Karpas-422 (cell line): ENCODE data around the gene SNX32. TPM values are rescaled to one million over a fixed set of nuclear protein-coding genes. Genes with fewer than 3 reads are reported as not detected.

ENCODE experiments used
- DNase-seq: peaks from one replicate; pipeline ENCODE4 v3.0.0-alpha.2; 2015
- H2AFZ ChIP-seq: fragments of 200-600 bp; sonication (generic); 2 replicates; pipeline ENCODE4 v1.6.1; 2014; ENCODE audit warnings: antibody characterized with exemption, low read length, mixed read lengths
- H3K27ac ChIP-seq: fragments of 200-600 bp; sonication (generic); 2 replicates; pipeline ENCODE4 v1.5.1; 2014; ENCODE audit warnings: mild to moderate bottlenecking, low read length, moderate library complexity
- H3K27me3 ChIP-seq: fragments of 200-600 bp; sonication (generic); 2 replicates; pipeline ENCODE4 v1.6.1; 2014; ENCODE audit warnings: low read length, mixed read lengths
- H3K36me3 ChIP-seq: fragments of 200-600 bp; sonication (generic); 2 replicates; pipeline ENCODE4 v1.6.1; 2014; ENCODE audit warnings: low read length, mixed read lengths; ENCODE audit not compliant: insufficient read depth
- H3K4me1 ChIP-seq: fragments of 200-600 bp; sonication (generic); 2 replicates; pipeline ENCODE4 v1.6.1; 2014; ENCODE audit warnings: mild to moderate bottlenecking, low read length, mixed read lengths
- H3K4me2 ChIP-seq: fragments of 200-600 bp; sonication (generic); 2 replicates; pipeline ENCODE4 v1.6.1; 2014; ENCODE audit warnings: low read length, low read depth, mild to moderate bottlenecking; ENCODE audit not compliant: poor library complexity, severe bottlenecking
- H3K4me3 ChIP-seq: fragments of 200-600 bp; sonication (generic); 2 replicates; pipeline ENCODE4 v1.5.1; 2014; ENCODE audit warnings: mild to moderate bottlenecking, antibody characterized with exemption, low read length, mixed read lengths
- H3K79me2 ChIP-seq: fragments of 200-600 bp; sonication (generic); 2 replicates; pipeline ENCODE4 v1.6.1; 2014; ENCODE audit warnings: mild to moderate bottlenecking, low read length, mixed read lengths
- H3K9ac ChIP-seq: fragments of 200-600 bp; sonication (generic); 2 replicates; pipeline ENCODE4 v1.6.0; 2014; ENCODE audit warnings: low read length
- H3K9me2 ChIP-seq: fragments of 200-600 bp; sonication (generic), shearing (Covaris generic); replicated peaks from 2 replicates; pipeline ENCODE4 v1.6.0; 2014; ENCODE audit warnings: mild to moderate bottlenecking, low read length, moderate library complexity; ENCODE audit not compliant: insufficient read depth
- H3K9me3 ChIP-seq: fragments of 300-700, 200-600 bp; sonication (generic); 2 replicates; pipeline ENCODE4 v1.6.1; 2014; ENCODE audit warnings: low read length, mixed read lengths
- H4K20me1 ChIP-seq: fragments of 200-600 bp; sonication (generic); 2 replicates; pipeline ENCODE4 v1.6.1; 2014; ENCODE audit warnings: mild to moderate bottlenecking, antibody characterized with exemption, low read length, low read depth; ENCODE audit not compliant: insufficient read depth
- total RNA-seq: library from RNA; depleted of rRNA; stranded (reverse); fragments of >200 nt; shearing (Covaris generic); gene quantifications from 2 replicates; pipeline ENCODE4 v1.2.3, GENCODE V29; 2014; ENCODE audit warnings: low replicate concordance

SNX32 gene
- total RNA-seq, 1 experiment from 2014 or later: not detected

- Histone ChIP-seq H3K27ac (no peak overlapping the region), H2AFZ (no peak overlapping the region), H4K20me1 (no peaks in the 10 kb centered on the region), H3K4me1 (no peaks in the 10 kb centered on the region), H3K4me3 (no peak overlapping the region), H3K4me2 (no peak overlapping the region), H3K9me3 (no peaks in the 10 kb centered on the region), H3K9ac (no peak overlapping the region), H3K9me2 (no peaks in the 10 kb centered on the region), H3K36me3 (no peaks in the 10 kb centered on the region), H3K79me2 (no peaks in the 10 kb centered on the region), H3K27me3 (no peaks in the 10 kb centered on the region)
- no peak for DNase-seq
Measured at GRCh38 chr11:65806979-65807378, 26.8 kb upstream of the SNX32 start.

GRCh38 chr11:65808744-65809341 is 24.9 kb upstream of the SNX32 start:
- Histone ChIP-seq H4K20me1 (no peaks in the 10 kb centered on the region), H3K79me2 (no peaks in the 10 kb centered on the region), H3K27me3 (no peaks in the 10 kb centered on the region), H3K9me2 (no peaks in the 10 kb centered on the region), H3K9ac (no peak overlapping the region), H3K4me1 (no peaks in the 10 kb centered on the region), H3K4me2 (no peak overlapping the region), H3K27ac (no peak overlapping the region), H3K36me3 (no peaks in the 10 kb centered on the region), H2AFZ (no peak overlapping the region), H3K4me3 (no peak overlapping the region), H3K9me3 (no peaks in the 10 kb centered on the region)
- DNase-seq: no peak

GRCh38 chr11:65809496-65809895 is 24.3 kb upstream of the SNX32 start:
- Histone ChIP-seq H3K27me3 (no peaks in the 10 kb centered on the region), H2AFZ (no peak overlapping the region), H3K9ac (no peak overlapping the region), H3K4me2 (no peak overlapping the region), H3K9me2 (no peaks in the 10 kb centered on the region), H3K4me1 (no peaks in the 10 kb centered on the region), H3K9me3 (no peaks in the 10 kb centered on the region), H3K4me3 (no peak overlapping the region), H4K20me1 (no peaks in the 10 kb centered on the region), H3K79me2 (no peaks in the 10 kb centered on the region), H3K27ac (no peak overlapping the region), H3K36me3 (no peaks in the 10 kb centered on the region)
- no peak for DNase-seq

GRCh38 chr11:65810046-65810868 is 23.5 kb upstream of the SNX32 start:
- Histone ChIP-seq H3K9me3 (no peaks in the 10 kb centered on the region), H3K9me2 (no peaks in the 10 kb centered on the region), H3K4me1 (no peaks in the 10 kb centered on the region), H3K27ac (no peak overlapping the region), H3K36me3 (no peaks in the 10 kb centered on the region), H2AFZ (no peak overlapping the region), H4K20me1 (no peaks in the 10 kb centered on the region), H3K79me2 (no peaks in the 10 kb centered on the region), H3K4me2 (no peak overlapping the region), H3K27me3 (no peaks in the 10 kb centered on the region), H3K4me3 (no peak overlapping the region), H3K9ac (no peak overlapping the region)
- DNase-seq: peak; percentile 58

GRCh38 chr11:65811764-65812475 is 21.8 kb upstream of the SNX32 start:
- no peak overlapping the region for H3K9ac ChIP-seq
- no peaks in the 10 kb centered on the region for H3K36me3 ChIP-seq
- no peak overlapping the region for H2AFZ ChIP-seq
- no peak overlapping the region for H3K4me2 ChIP-seq
- no peak overlapping the region for H3K4me3 ChIP-seq
- H3K4me1 ChIP-seq: peaks cover 2% of the 10 kb centered on the region; the same call in 1 of the 2 replicates
- no peak for DNase-seq
- no peaks in the 10 kb centered on the region for H3K9me3 ChIP-seq
- no peaks in the 10 kb centered on the region for H3K27me3 ChIP-seq
- no peaks in the 10 kb centered on the region for H3K9me2 ChIP-seq
- H4K20me1 ChIP-seq: no peaks in the 10 kb centered on the region
- no peaks in the 10 kb centered on the region for H3K79me2 ChIP-seq
- no peak overlapping the region for H3K27ac ChIP-seq

GRCh38 chr11:65814131-65814985 is 19.4 kb upstream of the SNX32 start:
- H3K27me3 ChIP-seq: no peaks in the 10 kb centered on the region
- H3K9ac ChIP-seq: no peak overlapping the region
- no peak overlapping the region for H3K4me3 ChIP-seq
- H3K9me2 ChIP-seq: no peaks in the 10 kb centered on the region
- H3K4me2 ChIP-seq: no peak overlapping the region
- H3K79me2 ChIP-seq: no peaks in the 10 kb centered on the region
- peak; percentile 41 for DNase-seq
- H3K27ac ChIP-seq: no peak overlapping the region
- no peaks in the 10 kb centered on the region for H3K9me3 ChIP-seq
- H4K20me1 ChIP-seq: no peaks in the 10 kb centered on the region
- peaks cover 12% of the 10 kb centered on the region for H3K4me1 ChIP-seq
- H3K36me3 ChIP-seq: no peaks in the 10 kb centered on the region
- H2AFZ ChIP-seq: no peak overlapping the region

GRCh38 chr11:65814986-65815565 is 18.7 kb upstream of the SNX32 start:
- no peak overlapping the region for H2AFZ ChIP-seq
- peak; percentile 9 for DNase-seq
- H3K9me2 ChIP-seq: no peaks in the 10 kb centered on the region
- no peaks in the 10 kb centered on the region for H3K9me3 ChIP-seq
- no peaks in the 10 kb centered on the region for H3K27me3 ChIP-seq
- no peak overlapping the region for H3K4me2 ChIP-seq
- H3K27ac ChIP-seq: no peak overlapping the region
- H4K20me1 ChIP-seq: no peaks in the 10 kb centered on the region
- no peaks in the 10 kb centered on the region for H3K79me2 ChIP-seq
- no peak overlapping the region for H3K4me3 ChIP-seq
- peaks cover 12% of the 10 kb centered on the region for H3K4me1 ChIP-seq
- H3K9ac ChIP-seq: no peak overlapping the region
- no peaks in the 10 kb centered on the region for H3K36me3 ChIP-seq
